CD4-positive, alpha-beta memory T cell (primary cell): Measurements from ENCODE around the gene OPTC. TPM values are rescaled to one million over a fixed set of nuclear protein-coding genes. Genes with fewer than 3 reads are reported as not detected.

Source experiments
- CTCF ChIA-PET: fragments of 350-600 bp; sonication (Branson Sonifier 250); formaldehyde crosslinking; loops from one replicate; lab custom pipeline; 2021; ENCODE audit warnings: inconsistent platforms; ENCODE audit not compliant: partially characterized antibody; lab: Charles Lee
- POLR2A ChIA-PET: fragments of 350-600 bp; sonication (Branson Sonifier 250); formaldehyde crosslinking; loops from one replicate; lab custom pipeline; 2021; ENCODE audit not compliant: partially characterized antibody; lab: Charles Lee
- DNase-seq, 5 donors: peaks; one replicate each; pipeline versions ENCODE4 v3.0.0 to v3.0.0-alpha.2; 2020 to 2022; ENCODE audit warnings: mixed read lengths in 1 of 5
- H3K27ac ChIP-seq: one replicate; pipeline ENCODE4 v1.7.0; 2013; ENCODE audit warnings: low read depth, low read length
- H3K27me3 ChIP-seq: 2 replicates; pipeline ENCODE4 v1.7.0; 2013; ENCODE audit warnings: mild to moderate bottlenecking, low read length, moderate library complexity; ENCODE audit not compliant: insufficient read depth
- H3K36me3 ChIP-seq: 2 replicates; pipeline ENCODE4 v1.7.0; 2013; ENCODE audit warnings: mild to moderate bottlenecking, low read length, moderate library complexity; ENCODE audit not compliant: insufficient read depth
- H3K4me1 ChIP-seq: 2 replicates; pipeline ENCODE4 v1.7.0; 2013; ENCODE audit warnings: mild to moderate bottlenecking, low read length, moderate library complexity; ENCODE audit not compliant: insufficient read depth
- H3K4me3 ChIP-seq, 2 donors: one replicate each; pipeline ENCODE4 v1.7.0; 2013; ENCODE audit warnings: low read length in 2 of 2, mild to moderate bottlenecking in 1 of 2
- H3K9me3 ChIP-seq, 2 donors: one replicate each; pipeline ENCODE4 v1.7.0; 2013; ENCODE audit warnings: low read length in 2 of 2, control low read depth in 1 of 2; ENCODE audit not compliant: control insufficient read depth in 1 of 2
- H3K27ac Mint-ChIP-seq, 7 donors: one replicate each; pipeline ENCODE4 v1.8.0; 2020 to 2021; ENCODE audit warnings: mixed read lengths in 7 of 7, mild to moderate bottlenecking in 6 of 7, inconsistent platforms in 3 of 7, moderate library complexity in 3 of 7
- H3K27me3 Mint-ChIP-seq, 2 donors: one replicate each; pipeline ENCODE4 v1.8.0; 2020 to 2021; ENCODE audit warnings: mixed read lengths in 2 of 2
- H3K36me3 Mint-ChIP-seq, 2 donors: one replicate each; pipeline ENCODE4 v1.8.0; 2020 to 2021; ENCODE audit warnings: mixed read lengths in 2 of 2, inconsistent platforms in 1 of 2, mild to moderate bottlenecking in 1 of 2
- H3K4me1 Mint-ChIP-seq, 4 donors: one replicate each; pipeline ENCODE4 v1.8.0; 2020 to 2021; ENCODE audit warnings: mixed read lengths in 4 of 4, mild to moderate bottlenecking in 1 of 4
- H3K4me3 Mint-ChIP-seq, 8 donors: one replicate each; pipeline ENCODE4 v1.8.0; 2020 to 2021; ENCODE audit warnings: mixed read lengths in 8 of 8, mild to moderate bottlenecking in 7 of 8, moderate library complexity in 6 of 8, inconsistent platforms in 3 of 8
- H3K9me3 Mint-ChIP-seq, 8 donors: one replicate each; pipeline ENCODE4 v1.8.0; 2020 to 2021; ENCODE audit warnings: mixed read lengths in 8 of 8, mild to moderate bottlenecking in 5 of 8, inconsistent platforms in 3 of 8, moderate library complexity in 1 of 8
- intact Hi-C: fragments of 100-400 bp; cut with micrococcal nuclease; formaldehyde crosslinking; loops from one replicate; pipeline ENCODE4 v1.15.1; 2023
- polyA plus RNA-seq, 2 donors: library from polyadenylated mRNA; unstranded; fragments of 300-500 nt; fragmentation: Illumina TruSeq; gene quantifications; one replicate each; pipeline ENCODE4 v1.2.3, GENCODE V29; 2021
- total RNA-seq, 2 experiments: library from RNA; stranded (reverse); gene quantifications; one replicate each; pipeline ENCODE4 v1.2.3, GENCODE V29; 2021

The OPTC gene
- total and polyA plus RNA-seq, 4 experiments from 2014 or later = not detected

DNA sequence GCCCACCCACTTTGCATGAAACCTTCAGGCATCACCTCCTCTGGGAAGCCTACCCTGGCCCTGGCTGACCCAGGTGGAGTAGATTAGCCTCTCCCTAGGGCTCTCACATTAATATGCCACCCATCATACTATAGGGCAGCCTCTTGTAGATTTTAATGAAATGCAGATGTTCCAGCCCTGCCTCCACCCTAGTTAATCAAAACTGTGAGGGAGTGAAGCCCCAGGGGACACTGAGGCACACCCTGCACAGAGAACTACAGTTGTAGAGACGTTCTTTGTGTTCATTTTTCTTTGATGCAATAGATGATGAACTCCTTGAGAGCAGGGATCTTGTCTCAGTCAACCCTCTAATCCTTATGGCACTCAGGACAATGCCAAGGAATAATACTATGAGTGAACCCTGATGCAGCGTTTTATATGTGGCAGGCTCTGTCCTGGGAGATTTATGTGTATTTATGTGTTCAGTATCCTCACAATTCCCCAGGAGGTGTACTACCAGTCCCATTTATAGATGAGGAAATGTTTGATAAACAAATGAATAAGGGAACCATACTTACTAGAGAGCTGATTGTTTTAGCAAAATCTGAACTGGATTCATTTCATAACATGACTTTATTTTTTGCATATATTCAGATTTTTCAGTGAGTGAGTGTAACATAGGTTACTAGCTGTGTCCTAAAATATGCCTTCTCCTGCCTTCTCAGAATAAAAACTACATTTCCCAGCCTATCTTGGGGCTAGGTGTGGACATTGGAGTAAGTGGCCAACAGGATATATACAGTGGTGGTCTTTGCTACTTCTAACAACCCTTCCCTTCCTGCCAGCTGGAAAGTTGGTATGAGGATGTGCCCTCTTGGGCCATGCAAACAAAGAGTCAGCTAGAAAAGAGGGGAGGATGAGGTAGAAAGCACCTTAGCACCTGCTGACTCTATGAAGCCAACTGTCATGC, 41.8 kb upstream of the OPTC start:
- DNase-seq = no peak
- Histone ChIP-seq H3K4me1 (no peaks in the 10 kb centered on the region), H3K4me3 (no peak overlapping the region), H3K9me3 (no peaks in the 10 kb centered on the region), H3K36me3 (no peaks in the 10 kb centered on the region), H3K27me3 (peaks cover 6% of the 10 kb centered on the region), H3K27ac (no peak overlapping the region)
- ChIA-PET POLR2A (no interaction called here), CTCF (no interaction called here)
- peaks cover 0 to 2% (median under 1%) of the 10 kb centered on the region in 4 donors for H3K4me1 Mint-ChIP-seq
- H3K27me3 Mint-ChIP-seq = peaks cover 23 to 38% of the 10 kb centered on the region in 2 donors
- no peaks in the 10 kb centered on the region for H3K36me3 Mint-ChIP-seq
- intact Hi-C loops = no loop called here
- H3K27ac Mint-ChIP-seq = no peak overlapping the region
- no peak overlapping the region for H3K4me3 Mint-ChIP-seq
- H3K9me3 Mint-ChIP-seq = no peaks in the 10 kb centered on the region

- H3K4me1 ChIP-seq = no peaks in the 10 kb centered on the region
- Mint-ChIP-seq H3K27me3 (peaks cover 24 to 38% of the 10 kb centered on the region in 2 donors), H3K4me1 (no peaks in the 10 kb centered on the region), H3K4me3 (no peak overlapping the region), H3K36me3 (no peaks in the 10 kb centered on the region), H3K27ac (no peak overlapping the region), H3K9me3 (no peaks in the 10 kb centered on the region)
- H3K27me3 ChIP-seq = peaks cover 6% of the 10 kb centered on the region
- no peak overlapping the region for H3K27ac ChIP-seq
- ChIA-PET POLR2A (no interaction called here), CTCF (no interaction called here)
- H3K36me3 ChIP-seq = no peaks in the 10 kb centered on the region
- intact Hi-C loops = no loop called here
- no peak for DNase-seq
- H3K9me3 ChIP-seq = no peaks in the 10 kb centered on the region
- H3K4me3 ChIP-seq = no peak overlapping the region
These were observed 40.9 kb upstream of the OPTC start for GRCh38 chr1:203453016-203453415.

DNA sequence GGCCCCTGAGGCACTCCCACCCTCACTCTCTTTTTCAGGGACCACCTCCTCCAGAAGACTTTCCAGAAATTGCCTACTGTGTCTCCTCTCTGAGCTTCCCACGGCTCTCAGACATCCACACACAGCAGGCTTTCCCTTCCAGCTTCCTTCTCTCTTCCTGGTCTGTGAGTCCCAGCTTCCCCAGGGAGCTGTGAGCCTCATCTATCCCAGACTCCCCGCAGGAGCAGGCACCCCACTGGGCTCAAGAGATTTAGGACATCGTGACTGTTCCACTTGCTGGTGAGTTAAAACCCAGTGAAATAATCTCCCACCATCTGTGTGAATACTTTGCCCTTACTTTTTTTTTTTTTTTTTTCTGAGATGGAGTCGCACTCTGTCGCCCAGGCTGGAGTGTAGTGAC, 40.3 kb upstream of the OPTC start:
- Mint-ChIP-seq H3K9me3 (no peaks in the 10 kb centered on the region), H3K36me3 (no peaks in the 10 kb centered on the region), H3K27ac (no peak overlapping the region), H3K4me1 (no peaks in the 10 kb centered on the region), H3K4me3 (no peak overlapping the region), H3K27me3 (peaks cover 26 to 38% of the 10 kb centered on the region in 2 donors)
- Histone ChIP-seq H3K4me3 (no peak overlapping the region), H3K4me1 (no peaks in the 10 kb centered on the region), H3K27ac (no peak overlapping the region), H3K36me3 (no peaks in the 10 kb centered on the region), H3K9me3 (no peaks in the 10 kb centered on the region), H3K27me3 (peaks cover 6% of the 10 kb centered on the region)
- intact Hi-C loops = no loop called here
- ChIA-PET POLR2A (no interaction called here), CTCF (no interaction called here)
- DNase-seq = no peak

- Histone ChIP-seq H3K27me3 (no peaks in the 10 kb centered on the region), H3K4me1 (no peaks in the 10 kb centered on the region), H3K36me3 (no peaks in the 10 kb centered on the region), H3K4me3 (no peak overlapping the region), H3K27ac (no peak overlapping the region), H3K9me3 (no peaks in the 10 kb centered on the region)
- Mint-ChIP-seq H3K4me3 (no peak overlapping the region), H3K27ac (no peak overlapping the region), H3K36me3 (no peaks in the 10 kb centered on the region), H3K9me3 (no peaks in the 10 kb centered on the region), H3K4me1 (no peaks in the 10 kb centered on the region), H3K27me3 (peaks cover 25 to 32% of the 10 kb centered on the region in 2 donors)
- intact Hi-C loops = no loop called here
- POLR2A ChIA-PET = no interaction called here
- CTCF ChIA-PET = no interaction called here
- DNase-seq = no peak
These were observed 38.9 kb upstream of the OPTC start for GRCh38 chr1:203454986-203455471.

GRCh38 chr1:203455706-203456105, 38.2 kb upstream of the OPTC start:
- Histone ChIP-seq H3K4me1 (no peaks in the 10 kb centered on the region), H3K9me3 (no peaks in the 10 kb centered on the region), H3K27ac (no peak overlapping the region), H3K4me3 (no peak overlapping the region), H3K36me3 (no peaks in the 10 kb centered on the region), H3K27me3 (no peaks in the 10 kb centered on the region)
- intact Hi-C loops = no loop called here
- Mint-ChIP-seq H3K27me3 (peaks cover 27 to 34% of the 10 kb centered on the region in 2 donors), H3K4me3 (no peak overlapping the region), H3K4me1 (no peaks in the 10 kb centered on the region), H3K9me3 (no peaks in the 10 kb centered on the region), H3K27ac (no peak overlapping the region), H3K36me3 (no peaks in the 10 kb centered on the region)
- ChIA-PET CTCF (no interaction called here), POLR2A (no interaction called here)
- DNase-seq = no peak

DNA sequence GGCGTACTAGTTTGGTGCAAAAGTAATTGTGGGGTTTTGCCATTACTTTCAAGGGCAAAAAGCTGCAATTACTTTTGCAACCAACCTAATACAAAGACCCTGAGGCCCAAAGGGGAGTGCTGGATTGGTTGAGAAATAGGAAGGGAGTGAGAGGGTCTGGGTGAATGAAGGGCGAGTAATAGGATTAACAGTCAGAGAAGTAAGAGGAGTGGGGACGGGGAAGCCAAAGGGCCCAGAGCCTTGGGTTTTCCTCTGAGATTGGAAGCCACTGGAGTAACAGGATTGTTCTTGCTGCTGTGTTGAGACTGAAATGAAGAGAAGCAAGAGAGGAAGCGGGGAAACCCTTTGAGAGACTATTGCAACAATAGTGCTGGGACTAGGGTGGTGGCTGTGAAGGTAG, 37.4 kb upstream of the OPTC start:
- Mint-ChIP-seq H3K4me1 (no peaks in the 10 kb centered on the region), H3K27ac (no peak overlapping the region), H3K27me3 (peaks cover 25 to 34% of the 10 kb centered on the region in 2 donors), H3K36me3 (no peaks in the 10 kb centered on the region), H3K4me3 (no peak overlapping the region), H3K9me3 (no peaks in the 10 kb centered on the region)
- Histone ChIP-seq H3K9me3 (no peaks in the 10 kb centered on the region), H3K27ac (no peak overlapping the region), H3K4me1 (no peaks in the 10 kb centered on the region), H3K4me3 (no peak overlapping the region), H3K27me3 (no peaks in the 10 kb centered on the region), H3K36me3 (no peaks in the 10 kb centered on the region)
- ChIA-PET POLR2A (no interaction called here), CTCF (no interaction called here)
- DNase-seq = no peak
- intact Hi-C loops = no loop called here

GRCh38 chr1:203458078-203458477, 35.9 kb upstream of the OPTC start:
- peaks cover 25 to 33% of the 10 kb centered on the region in 2 donors for H3K27me3 Mint-ChIP-seq
- Histone ChIP-seq H3K4me3 (no peak overlapping the region), H3K27ac (no peak overlapping the region), H3K27me3 (no peaks in the 10 kb centered on the region), H3K36me3 (no peaks in the 10 kb centered on the region), H3K4me1 (no peaks in the 10 kb centered on the region), H3K9me3 (no peaks in the 10 kb centered on the region)
- no peak overlapping the region for H3K4me3 Mint-ChIP-seq
- POLR2A ChIA-PET = no interaction called here
- H3K36me3 Mint-ChIP-seq = no peaks in the 10 kb centered on the region
- H3K4me1 Mint-ChIP-seq = no peaks in the 10 kb centered on the region
- CTCF ChIA-PET = no interaction called here
- intact Hi-C loops = no loop called here
- no peak overlapping the region for H3K27ac Mint-ChIP-seq
- no peak for DNase-seq
- no peaks in the 10 kb centered on the region for H3K9me3 Mint-ChIP-seq
